Hematopoietic multipotent progenitor cell treated with erythropoietin and hydrocortisone succinate and interleukin-3 and kit ligand, for 8 days (in vitro differentiated cells): Measurements from ENCODE around the gene B2M.
A peak's percentile ranks its signal among the peaks of the same experiment; 100 is the strongest.
"Not testable (repeated sequence)": the region's sequence is repeated elsewhere in the genome, so short reads cannot be mapped to it uniquely, and the experiment has no call there.

Experiments
- DNase-seq: peaks from one replicate; pipeline ENCODE4 v3.0.0-alpha.2; 2015

The B2M gene

GRCh38 chr15:44700676-44701075 lies 10.6 kb upstream of the B2M start:
- not testable (repeated sequence) for DNase-seq

- DNase-seq, result no peak
These were observed 5.3 kb upstream of the B2M start for GRCh38 chr15:44705986-44706385.

- no peak for DNase-seq
These were observed 4.9 kb upstream of the B2M start for GRCh38 chr15:44706401-44706800.

- DNase-seq, result no peak
These were observed 4.2 kb upstream of the B2M start for GRCh38 chr15:44706946-44707636.

GRCh38 chr15:44710236-44711095 lies 851 bp upstream of the B2M start:
- DNase-seq, result peak; percentile 72

GRCh38 chr15:44711743-44712345 lies 527 bp downstream of the B2M start:
- peak; percentile 66 for DNase-seq

GRCh38 chr15:44712346-44713005 lies 1.2 kb downstream of the B2M start:
- DNase-seq, result peak; percentile 90

- peak; percentile 77 for DNase-seq
These were observed 2.0 kb downstream of the B2M start for GRCh38 chr15:44713006-44713966.

GRCh38 chr15:44715142-44715796 lies 4.0 kb downstream of the B2M start:
- DNase-seq, result no peak

GRCh38 chr15:44715797-44716334 lies 4.5 kb downstream of the B2M start:
- no peak for DNase-seq

- no peak for DNase-seq
These were observed 5.8 kb downstream of the B2M start for GRCh38 chr15:44716983-44717602.

GRCh38 chr15:44718180-44718926 lies 7.0 kb downstream of the B2M start:
- no peak for DNase-seq

- no peak for DNase-seq
These were observed 7.6 kb downstream of the B2M start for GRCh38 chr15:44718927-44719292.

- DNase-seq, result no peak
These were observed 8.1 kb downstream of the B2M start for GRCh38 chr15:44719293-44719999.

GRCh38 chr15:44720000-44720435 lies 8.7 kb downstream of the B2M start:
- DNase-seq, result not testable (repeated sequence)

GRCh38 chr15:44720460-44721176 lies 9.3 kb downstream of the B2M start:
- DNase-seq, result no peak

- DNase-seq, result no peak
These were observed 10.7 kb downstream of the B2M start for GRCh38 chr15:44722011-44722410.

- peak; percentile 24 for DNase-seq
These were observed 14.8 kb downstream of the B2M start for GRCh38 chr15:44726136-44726535.
